DOHH2 (cell line): Measurements from ENCODE around the gene KLK4.

ENCODE experiments used
- CTCF ChIP-seq: fragments of 200-600 bp; sonication (generic); IDR thresholded peaks from one replicate; pipeline ENCODE4 v1.5.1; 2014; ENCODE audit warnings: antibody characterized with exemption, mild to moderate bottlenecking, low read depth, low read length; ENCODE audit not compliant: poor library complexity, severe bottlenecking
- EZH2phosphoT487 ChIP-seq: fragments of 200-600 bp; sonication (generic); IDR thresholded peaks from 2 replicates; pipeline ENCODE4 v1.6.1; 2017; ENCODE audit warnings: borderline replicate concordance, mild to moderate bottlenecking, antibody characterized with exemption, low read length, moderate library complexity, mixed read lengths

GRCh38 chr19:50896591-50897190 lies 14.5 kb downstream of the KLK4 start:
- TF ChIP-seq CTCF (no peak), EZH2phosphoT487 (no peak)
